ENCODE measurements around the gene TBX18. TPM values are rescaled to one million over a fixed set of nuclear protein-coding genes. Genes with fewer than 3 reads are reported as not detected.
A peak's percentile ranks its signal among the peaks of the same experiment; 100 is the strongest.

The TBX18 gene
- total and polyA plus RNA-seq, 4 donors = 0.10 to 0.59 (median 0.19) TPM; not detected in 1

- peak overlapping the region in 2 of 3 donors; percentile 50 to 75 for H3K4me3 ChIP-seq (ENCODE audit: low read depth in 1 of 3, low read length in 3 of 3)
- peaks cover 3 to 24% (median 11%) of the 10 kb centered on the region in 4 donors for H3K4me1 ChIP-seq (ENCODE audit: control insufficient read depth in 4 of 4, insufficient read depth in 4 of 4, low read length in 3 of 4)
- no peaks in the 10 kb centered on the region for H3K36me3 ChIP-seq (ENCODE audit: control insufficient read depth in 4 of 4, insufficient read depth in 3 of 4, low read depth in 1 of 4, low read length in 3 of 4)
- H3K9me3 ChIP-seq (ENCODE audit: control insufficient read depth in 4 of 4, low read length in 3 of 4) = peaks cover 0 to 13% (median 1%) of the 10 kb centered on the region in 4 donors
- H3K27ac ChIP-seq (ENCODE audit: low read depth in 1 of 2, low read length in 2 of 2) = no peak overlapping the region
- WGBS = 19% methylated on average over 14 of the region's 14 CpGs
- H3K27me3 ChIP-seq (ENCODE audit: control insufficient read depth in 4 of 4, insufficient read depth in 4 of 4, low read length in 3 of 4) = peaks cover 0 to 20% (median 10%) of the 10 kb centered on the region in 4 donors
- no peak for DNase-seq (ENCODE audit: low spot score)
- TF ChIP-seq YY1 (IDR thresholded peaks at IDR 0.05) = no peak
- no peak for TF ChIP-seq MAX (IDR thresholded peaks at IDR 0.05)
- no peak for TF ChIP-seq HNF4A (conservative IDR thresholded peaks at IDR 0.05)
- TF ChIP-seq CTCF (IDR thresholded peaks at IDR 0.05; ENCODE audit: low read depth, low read length, missing input control) = no peak
- no peak for TF ChIP-seq FOXA1 (IDR thresholded peaks at IDR 0.05)
- TF ChIP-seq SP1 (IDR thresholded peaks at IDR 0.05) = no peak
- no peak for TF ChIP-seq ZBTB33 (IDR thresholded peaks at IDR 0.05)
- no peak for TF ChIP-seq RXRA (IDR thresholded peaks at IDR 0.05)
- no peak for TF ChIP-seq EGR1 (IDR thresholded peaks at IDR 0.05; ENCODE audit: low read depth in 2 of 2)
- TF ChIP-seq NR2F2 (IDR thresholded peaks at IDR 0.05) = no peak
- no peak for TF ChIP-seq FOXA2 (IDR thresholded peaks at IDR 0.05)
- no peak for TF ChIP-seq GABPA (IDR thresholded peaks at IDR 0.05 in 1 of 2, conservative IDR thresholded peaks at IDR 0.05 in 1 of 2)
- TF ChIP-seq REST (IDR thresholded peaks at IDR 0.05) = no peak
- TF ChIP-seq JUND (IDR thresholded peaks at IDR 0.05) = no peak
- TF ChIP-seq ATF3 (IDR thresholded peaks at IDR 0.05) = no peak
- no peak for TF ChIP-seq RAD21 (IDR thresholded peaks at IDR 0.05)
- no peak for TF ChIP-seq HNF4G (IDR thresholded peaks at IDR 0.05)
- no peak for TF ChIP-seq TAF1 (conservative IDR thresholded peaks at IDR 0.05)
- no peak overlapping the region for H3K9ac ChIP-seq (ENCODE audit: low read depth in 1 of 2, low read length in 2 of 2)
These were observed 10.5 kb upstream of the TBX18 start for GRCh38 chr6:84774985-84775284.
